Activated CD8-positive, alpha-beta T cell treated with anti-CD3 and anti-CD28 coated beads for 36 hours (primary cell): ENCODE measurements around the gene NOL6. TPM values are rescaled to one million over a fixed set of nuclear protein-coding genes. Genes with fewer than 3 reads are reported as not detected.

Source experiments
- ATAC-seq: fragments of 200-7000 bp; cut with Tn5 transposase; one replicate; pipeline ENCODE4 v1.10.0; 2021; ENCODE audit warnings: mild to moderate bottlenecking, moderate library complexity
- CTCF ChIA-PET: fragments of 350-600 bp; sonication (Branson Sonifier 250); formaldehyde crosslinking; loops from one replicate; lab custom pipeline; 2021; ENCODE audit warnings: antibody characterized with exemption; lab: Charles Lee
- POLR2A ChIA-PET: fragments of 350-600 bp; sonication (Branson Sonifier 250); formaldehyde crosslinking; loops from one replicate; lab custom pipeline; 2021; ENCODE audit warnings: antibody characterized with exemption; lab: Charles Lee
- DNase-seq: peaks from one replicate; pipeline ENCODE4 v3.0.0-alpha.2; 2020
- H3K27ac Mint-ChIP-seq: one replicate; pipeline ENCODE4 v1.8.0; 2021; ENCODE audit warnings: mild to moderate bottlenecking, mixed read lengths
- H3K27me3 Mint-ChIP-seq: one replicate; pipeline ENCODE4 v1.8.0; 2021; ENCODE audit warnings: mixed read lengths
- H3K36me3 Mint-ChIP-seq: one replicate; pipeline ENCODE4 v1.8.0; 2021; ENCODE audit warnings: low read depth, mixed read lengths
- H3K4me1 Mint-ChIP-seq: one replicate; pipeline ENCODE4 v1.8.0; 2021; ENCODE audit warnings: low read depth, mixed read lengths
- H3K4me3 Mint-ChIP-seq: one replicate; pipeline ENCODE4 v1.8.0; 2021; ENCODE audit warnings: mild to moderate bottlenecking, moderate library complexity, mixed read lengths
- H3K9me3 Mint-ChIP-seq: one replicate; pipeline ENCODE4 v1.8.0; 2021; ENCODE audit warnings: mixed read lengths
- CTCF ChIP-seq: fragments of 200-600 bp; IDR thresholded peaks from one replicate; pipeline ENCODE4 v1.8.0; 2022; ENCODE audit warnings: antibody characterized with exemption, mild to moderate bottlenecking
- intact Hi-C: fragments of 100-400 bp; cut with micrococcal nuclease; formaldehyde crosslinking; loops from one replicate; pipeline ENCODE4 v1.10.0; 2022
- total RNA-seq, 2 experiments: library from RNA; stranded (reverse); gene quantifications; one replicate each; pipeline ENCODE4 v1.2.3, GENCODE V29; 2021

Gene NOL6
- total RNA-seq, 2 experiments from 2014 or later: 45.5 to 45.9 TPM

- ATAC-seq (no peak), DNase-seq (no peak)
- CTCF ChIA-PET: interaction anchor here (0.6 to 1.4 kb wide), 3 partner anchors 11 to 67 kb away, joined by 3 to 6 read pairs (median 4); no protein-coding TSS in a partner anchor
- Mint-ChIP-seq H3K27me3 (no peaks in the 10 kb centered on the region), H3K36me3 (no peaks in the 10 kb centered on the region), H3K4me3 (no peak overlapping the region), H3K4me1 (peaks cover 24% of the 10 kb centered on the region), H3K9me3 (no peaks in the 10 kb centered on the region), H3K27ac (no peak overlapping the region)
- intact Hi-C loops: no loop called here
- POLR2A ChIA-PET: interaction anchor here (0.9 to 1.9 kb wide), 3 partner anchors 8 to 12 kb away, joined by 3 to 4 read pairs (median 3); no protein-coding TSS in a partner anchor
- no peak for TF ChIP-seq CTCF
Observed at GRCh38 chr9:33442125-33442524, 31.6 kb downstream of the NOL6 start.

- ATAC-seq (no peak), DNase-seq (no peak)
- Mint-ChIP-seq H3K27ac (no peak overlapping the region), H3K27me3 (no peaks in the 10 kb centered on the region), H3K36me3 (no peaks in the 10 kb centered on the region), H3K4me1 (peaks cover 8% of the 10 kb centered on the region), H3K9me3 (no peaks in the 10 kb centered on the region), H3K4me3 (no peak overlapping the region)
- intact Hi-C loops: no loop called here
- POLR2A ChIA-PET: interaction anchor here (1.1 kb wide), 1 partner anchor 10 kb away, joined by 3 read pairs; no protein-coding TSS in a partner anchor
- CTCF ChIA-PET: no interaction called here
- TF ChIP-seq CTCF: no peak
Observed at GRCh38 chr9:33440609-33441008, 33.1 kb downstream of the NOL6 start.

GRCh38 chr9:33440204-33440603 lies 33.5 kb downstream of the NOL6 start:
- peaks cover 4% of the 10 kb centered on the region for H3K4me1 Mint-ChIP-seq
- H3K27ac Mint-ChIP-seq: no peak overlapping the region
- TF ChIP-seq CTCF: no peak
- H3K36me3 Mint-ChIP-seq: no peaks in the 10 kb centered on the region
- no peaks in the 10 kb centered on the region for H3K9me3 Mint-ChIP-seq
- ATAC-seq: no peak
- H3K4me3 Mint-ChIP-seq: no peak overlapping the region
- intact Hi-C loops: no loop called here
- DNase-seq: no peak
- POLR2A ChIA-PET: interaction anchor here (1.1 kb wide), 1 partner anchor 10 kb away, joined by 3 read pairs; no protein-coding TSS in a partner anchor
- no peaks in the 10 kb centered on the region for H3K27me3 Mint-ChIP-seq
- CTCF ChIA-PET: interaction anchor here (1.7 kb wide), 1 partner anchor 25 kb away, joined by 7 read pairs; no protein-coding TSS in a partner anchor

GRCh38 chr9:33439731-33440130 lies 34.0 kb downstream of the NOL6 start:
- H3K9me3 Mint-ChIP-seq: no peaks in the 10 kb centered on the region
- H3K4me3 Mint-ChIP-seq: no peak overlapping the region
- ATAC-seq (no peak), DNase-seq (no peak)
- TF ChIP-seq CTCF: no peak
- no peaks in the 10 kb centered on the region for H3K36me3 Mint-ChIP-seq
- ChIA-PET POLR2A (interaction anchor here (1.1 kb wide), 1 partner anchor 11 kb away, joined by 3 read pairs; no protein-coding TSS in a partner anchor), CTCF (interaction anchor here (1.7 kb wide), 1 partner anchor 24 kb away, joined by 7 read pairs; no protein-coding TSS in a partner anchor)
- H3K27me3 Mint-ChIP-seq: no peaks in the 10 kb centered on the region
- intact Hi-C loops: no loop called here
- no peak overlapping the region for H3K27ac Mint-ChIP-seq
- peaks cover 1% of the 10 kb centered on the region for H3K4me1 Mint-ChIP-seq

GRCh38 chr9:33438926-33439680 lies 34.6 kb downstream of the NOL6 start:
- ChIA-PET CTCF (interaction anchor here (1.7 kb wide), 1 partner anchor 24 kb away, joined by 7 read pairs; no protein-coding TSS in a partner anchor), POLR2A (no interaction called here)
- no peak overlapping the region for H3K4me3 Mint-ChIP-seq
- no peaks in the 10 kb centered on the region for H3K27me3 Mint-ChIP-seq
- no peak for DNase-seq
- no peak for TF ChIP-seq CTCF
- H3K9me3 Mint-ChIP-seq: no peaks in the 10 kb centered on the region
- intact Hi-C loops: no loop called here
- no peak overlapping the region for H3K27ac Mint-ChIP-seq
- H3K36me3 Mint-ChIP-seq: no peaks in the 10 kb centered on the region
- peaks cover 3% of the 10 kb centered on the region for H3K4me1 Mint-ChIP-seq
- no peak for ATAC-seq
